Measurements from ENCODE around the gene STARD10. TPM values are rescaled to one million over a fixed set of nuclear protein-coding genes. Genes with fewer than 3 reads are reported as not detected.

Gene STARD10
- total and polyA plus RNA-seq, 2 donors (not counting 3 experiments of a cell fraction or from before 2014, with no cell fraction given), result 16.1 to 22.5 TPM

- POLR2A ChIA-PET, result no interaction called here
- Histone ChIP-seq H3K36me3 (ENCODE audit: control insufficient read depth in 2 of 2, extremely low read depth in 1 of 2, insufficient read depth in 2 of 2, low read length in 2 of 2) (no peaks in the 10 kb centered on the region), H3K9me3 (replicated peaks; ENCODE audit: control insufficient read depth, insufficient read depth, low read length) (no peaks in the 10 kb centered on the region), H3K4me2 (ENCODE audit: insufficient read depth, low read length) (no peak overlapping the region), H3K4me1 (ENCODE audit: control insufficient read depth, extremely low read depth, insufficient read depth, low read length) (peaks cover 12% of the 10 kb centered on the region), H2AFZ (ENCODE audit: low read depth, low read length) (no peak overlapping the region), H3K9ac (replicated peaks; ENCODE audit: extremely low read depth, insufficient read depth, low read length) (no peak overlapping the region), H3K27ac (ENCODE audit: insufficient read depth, low read depth, low read length) (no peak overlapping the region), H3K79me2 (ENCODE audit: control insufficient read depth, insufficient read depth, low read length) (peaks cover 8% of the 10 kb centered on the region), H4K20me1 (replicated peaks; ENCODE audit: control insufficient read depth, extremely low read depth, insufficient read depth, low read length) (no peaks in the 10 kb centered on the region), H3K9me1 (replicated peaks; ENCODE audit: control insufficient read depth, extremely low read depth, insufficient read depth, low read length) (no peaks in the 10 kb centered on the region), H3K27me3 (ENCODE audit: control insufficient read depth in 2 of 2, insufficient read depth in 2 of 2, low read length in 2 of 2) (no peaks in the 10 kb centered on the region), H3K4me3 (replicated peaks in 1 of 3; ENCODE audit: insufficient read depth in 1 of 3, low read depth in 1 of 3, low read length in 3 of 3) (no peak overlapping the region)
- TF ChIP-seq CTCF (IDR thresholded peaks at IDR 0.05; ENCODE audit: extremely low read depth in 1 of 2, insufficient read depth in 1 of 2, low read depth in 1 of 2, low read length in 2 of 2), result no peak
- TF ChIP-seq POLR2A (IDR thresholded peaks at IDR 0.05; ENCODE audit: low read depth, low read length), result no peak
- TF ChIP-seq JUN (IDR thresholded peaks at IDR 0.05; ENCODE audit: borderline replicate concordance, insufficient read depth, insufficient read length, low read depth), result no peak
- no peak for TF ChIP-seq POLR2AphosphoS5 (IDR thresholded peaks at IDR 0.05; ENCODE audit: insufficient read depth, low read depth, low read length)
- TF ChIP-seq EZH2 (IDR thresholded peaks at IDR 0.05; ENCODE audit: borderline replicate concordance, low read depth, low read length, severe bottlenecking), result no peak
- no peak for TF ChIP-seq MYC (IDR thresholded peaks at IDR 0.05; ENCODE audit: low read depth, low read length)
- TF ChIP-seq MAX (IDR thresholded peaks at IDR 0.05; ENCODE audit: insufficient read depth, insufficient read length), result no peak
- TF ChIP-seq GATA2 (IDR thresholded peaks at IDR 0.05; ENCODE audit: insufficient read depth, insufficient read length, low read depth, low read length), result no peak
- TF ChIP-seq FOS (IDR thresholded peaks at IDR 0.05; ENCODE audit: borderline replicate concordance, insufficient read depth, low read length), result no peak
- CTCF ChIA-PET, result interaction anchor here (0.7 kb wide), 1 partner anchor 22 kb away, joined by 5 read pairs; no protein-coding TSS in a partner anchor
- dilution Hi-C loops (cut with MboI; ENCODE audit: extremely low pct_ligation_motif_present, low sequenced_read_pairs) (no loop called here), intact Hi-C loops (cut with micrococcal nuclease) (no loop called here)
- DNase-seq (ENCODE audit: low read depth, low spot score), result no peak
- no peak for FAIRE-seq
- no TSS peak for BruUV-seq (replicated peaks)
These were observed 38.0 kb downstream of the STARD10 start for GRCh38 chr11:72755713-72756285.
